Mucosa of stomach (tissue), 1 donor: Measurements from ENCODE around the gene TECPR2.

ENCODE experiments used
- H3K27me3 ChIP-seq: one replicate; pipeline ENCODE4 v1.7.0; 2013; ENCODE audit warnings: mild to moderate bottlenecking, low read length; ENCODE audit not compliant: control insufficient read depth, insufficient read depth
- H3K36me3 ChIP-seq: one replicate; pipeline ENCODE4 v1.7.0; 2013; ENCODE audit warnings: low read length; ENCODE audit not compliant: control insufficient read depth, insufficient read depth
- H3K4me1 ChIP-seq: one replicate; pipeline ENCODE4 v1.7.0; 2013; ENCODE audit warnings: mild to moderate bottlenecking, low read length; ENCODE audit not compliant: control insufficient read depth, insufficient read depth
- H3K4me3 ChIP-seq: one replicate; pipeline ENCODE4 v1.7.0; 2013; ENCODE audit warnings: low read length
- H3K9ac ChIP-seq: one replicate; pipeline ENCODE4 v1.7.0; 2013; ENCODE audit warnings: mild to moderate bottlenecking, low read length, moderate library complexity
- H3K9me3 ChIP-seq: one replicate; pipeline ENCODE4 v1.7.0; 2013; ENCODE audit warnings: mild to moderate bottlenecking, low read length, moderate library complexity; ENCODE audit not compliant: control insufficient read depth
- donor health status: Pancreatic carcinoma.

The TECPR2 gene

GRCh38 chr14:102419276-102419675 lies 56.5 kb downstream of the TECPR2 start:
- Histone ChIP-seq H3K36me3 (no peaks in the 10 kb centered on the region), H3K4me3 (no peak overlapping the region), H3K9ac (no peak overlapping the region), H3K27me3 (no peaks in the 10 kb centered on the region), H3K4me1 (no peaks in the 10 kb centered on the region), H3K9me3 (no peaks in the 10 kb centered on the region)

DNA sequence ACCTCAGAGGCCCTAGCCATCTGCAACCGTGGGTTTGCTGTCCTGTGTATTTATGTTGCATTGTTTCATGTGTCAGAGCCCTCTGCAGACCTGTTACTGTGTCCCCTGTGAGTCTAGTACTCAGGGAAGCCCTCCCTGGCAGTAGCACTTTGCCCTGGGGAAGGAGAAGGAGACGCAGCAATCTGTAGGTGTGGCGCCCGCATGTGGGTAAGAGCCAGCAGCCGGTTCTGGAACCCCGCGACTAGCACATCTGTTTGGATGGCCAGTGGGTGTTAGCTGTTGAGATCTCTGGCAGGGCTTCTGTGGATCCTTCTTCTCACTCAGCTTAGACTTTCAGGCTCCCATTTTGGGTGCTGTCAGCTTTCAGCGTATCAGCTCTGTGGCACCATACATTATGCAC lies 57.0 kb downstream of the TECPR2 start:
- H3K4me1 ChIP-seq: no peaks in the 10 kb centered on the region
- no peaks in the 10 kb centered on the region for H3K36me3 ChIP-seq
- H3K4me3 ChIP-seq: no peak overlapping the region
- no peak overlapping the region for H3K9ac ChIP-seq
- H3K9me3 ChIP-seq: no peaks in the 10 kb centered on the region
- H3K27me3 ChIP-seq: no peaks in the 10 kb centered on the region

- H3K27me3 ChIP-seq: no peaks in the 10 kb centered on the region
- H3K9ac ChIP-seq: no peak overlapping the region
- H3K9me3 ChIP-seq: no peaks in the 10 kb centered on the region
- H3K4me3 ChIP-seq: no peak overlapping the region
- H3K36me3 ChIP-seq: no peaks in the 10 kb centered on the region
- H3K4me1 ChIP-seq: no peaks in the 10 kb centered on the region
Measured at GRCh38 chr14:102421411-102422057, 58.8 kb downstream of the TECPR2 start.

DNA sequence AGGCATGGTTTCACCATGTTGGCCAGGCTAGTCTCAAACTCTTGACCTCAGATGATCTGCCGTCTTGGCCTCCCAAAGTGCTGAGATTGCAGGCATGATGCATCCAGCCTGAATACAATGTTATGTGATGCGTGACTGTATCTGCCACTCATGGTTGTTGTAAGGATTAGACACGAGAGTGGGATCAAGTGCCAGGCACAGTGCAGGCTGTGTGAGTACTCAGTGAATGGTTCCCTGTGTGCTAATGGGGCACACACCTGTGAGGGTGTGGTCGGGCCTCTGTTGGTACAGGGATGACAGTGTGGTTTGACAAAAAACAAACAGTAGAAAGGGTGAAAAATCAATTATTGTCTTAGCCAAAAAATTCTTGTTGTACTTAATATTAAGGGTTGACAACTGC lies 61.8 kb downstream of the TECPR2 start:
- Histone ChIP-seq H3K9ac (no peak overlapping the region), H3K4me1 (no peaks in the 10 kb centered on the region), H3K4me3 (no peak overlapping the region), H3K36me3 (no peaks in the 10 kb centered on the region), H3K9me3 (no peaks in the 10 kb centered on the region), H3K27me3 (no peaks in the 10 kb centered on the region)

DNA sequence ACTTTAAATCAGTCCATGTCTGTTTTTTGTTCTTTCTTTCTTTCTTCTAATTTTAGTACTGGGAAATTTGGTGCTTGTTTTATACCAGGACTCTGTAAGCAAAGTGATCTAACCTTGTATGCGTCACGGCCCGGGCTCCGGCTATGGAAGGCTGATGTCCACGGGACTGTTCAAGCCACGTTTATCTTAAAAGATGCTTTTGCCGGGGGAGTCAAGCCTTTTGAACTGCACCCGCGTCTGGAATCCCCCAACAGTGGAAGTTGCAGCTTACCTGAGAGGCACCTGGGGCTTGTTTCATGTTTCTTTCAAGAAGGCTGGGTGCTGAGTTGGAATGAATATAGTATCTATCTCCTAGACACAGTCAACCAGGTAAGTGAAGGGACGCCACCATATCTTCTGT lies 62.2 kb downstream of the TECPR2 start:
- no peak overlapping the region for H3K9ac ChIP-seq
- H3K27me3 ChIP-seq: no peaks in the 10 kb centered on the region
- H3K4me3 ChIP-seq: no peak overlapping the region
- no peaks in the 10 kb centered on the region for H3K4me1 ChIP-seq
- no peaks in the 10 kb centered on the region for H3K36me3 ChIP-seq
- no peaks in the 10 kb centered on the region for H3K9me3 ChIP-seq

DNA sequence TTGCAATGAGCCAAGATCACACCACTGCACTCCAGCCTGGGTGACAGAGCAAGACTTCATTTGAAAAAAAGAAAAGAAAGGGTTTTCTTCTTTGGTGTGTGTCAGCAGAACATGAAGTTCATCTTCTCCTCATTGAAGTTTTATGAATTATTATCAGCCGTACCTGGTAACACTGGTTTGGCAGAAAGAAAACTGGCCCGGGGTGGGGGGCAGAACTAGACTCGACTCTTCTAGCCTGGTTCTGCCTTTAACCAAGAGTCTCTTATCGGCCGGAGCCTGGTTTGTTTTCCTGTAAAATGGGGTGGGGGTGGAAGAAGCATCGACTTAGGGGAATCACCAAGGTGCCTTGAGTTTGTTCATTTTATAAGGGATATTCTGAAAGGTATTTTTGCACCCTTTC lies 64.1 kb downstream of the TECPR2 start:
- H3K9me3 ChIP-seq: no peaks in the 10 kb centered on the region
- H3K36me3 ChIP-seq: no peaks in the 10 kb centered on the region

GRCh38 chr14:102427642-102428041 lies 64.9 kb downstream of the TECPR2 start:
- no peak overlapping the region for H3K9ac ChIP-seq
- H3K4me3 ChIP-seq: no peak overlapping the region
- H3K27me3 ChIP-seq: no peaks in the 10 kb centered on the region
- H3K9me3 ChIP-seq: no peaks in the 10 kb centered on the region
- no peaks in the 10 kb centered on the region for H3K4me1 ChIP-seq
- H3K36me3 ChIP-seq: no peaks in the 10 kb centered on the region

More for the DNA sequence above, 64.1 kb downstream of the TECPR2 start:
- Histone ChIP-seq H3K4me1 (no peaks in the 10 kb centered on the region), H3K27me3 (no peaks in the 10 kb centered on the region), H3K4me3 (no peak overlapping the region), H3K9ac (no peak overlapping the region)

- H3K4me1 ChIP-seq: no peaks in the 10 kb centered on the region
- no peak overlapping the region for H3K4me3 ChIP-seq
- H3K9ac ChIP-seq: no peak overlapping the region
- no peaks in the 10 kb centered on the region for H3K9me3 ChIP-seq
- H3K27me3 ChIP-seq: no peaks in the 10 kb centered on the region
- H3K36me3 ChIP-seq: no peaks in the 10 kb centered on the region
Measured at GRCh38 chr14:102430212-102430908, 67.6 kb downstream of the TECPR2 start.

DNA sequence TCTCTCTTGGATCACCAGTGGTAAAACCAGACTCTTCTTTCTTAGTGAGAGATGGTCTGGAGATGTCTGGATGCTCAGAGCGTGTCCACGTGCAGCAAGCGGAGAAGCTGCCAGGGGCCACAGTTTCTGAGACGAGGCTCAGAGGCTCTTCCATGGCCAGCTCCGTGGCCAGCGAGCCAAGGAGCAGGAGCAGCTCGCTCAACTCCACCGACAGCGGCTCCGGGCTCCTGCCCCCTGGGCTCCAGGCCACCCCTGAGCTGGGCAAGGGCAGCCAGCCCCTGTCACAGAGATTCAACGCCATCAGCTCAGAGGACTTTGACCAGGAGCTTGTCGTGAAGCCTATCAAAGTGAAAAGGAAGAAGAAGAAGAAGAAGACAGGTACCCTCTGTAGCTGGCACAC lies 69.0 kb downstream of the TECPR2 start:
- Histone ChIP-seq H3K27me3 (no peaks in the 10 kb centered on the region), H3K9me3 (no peaks in the 10 kb centered on the region), H3K36me3 (no peaks in the 10 kb centered on the region), H3K4me3 (no peak overlapping the region), H3K4me1 (no peaks in the 10 kb centered on the region), H3K9ac (no peak overlapping the region)

GRCh38 chr14:102434647-102435175 lies 72.0 kb downstream of the TECPR2 start:
- H3K36me3 ChIP-seq: no peaks in the 10 kb centered on the region
- no peaks in the 10 kb centered on the region for H3K9me3 ChIP-seq
- peaks cover 5% of the 10 kb centered on the region for H3K4me1 ChIP-seq
- no peak overlapping the region for H3K9ac ChIP-seq
- H3K4me3 ChIP-seq: no peak overlapping the region
- H3K27me3 ChIP-seq: no peaks in the 10 kb centered on the region

DNA sequence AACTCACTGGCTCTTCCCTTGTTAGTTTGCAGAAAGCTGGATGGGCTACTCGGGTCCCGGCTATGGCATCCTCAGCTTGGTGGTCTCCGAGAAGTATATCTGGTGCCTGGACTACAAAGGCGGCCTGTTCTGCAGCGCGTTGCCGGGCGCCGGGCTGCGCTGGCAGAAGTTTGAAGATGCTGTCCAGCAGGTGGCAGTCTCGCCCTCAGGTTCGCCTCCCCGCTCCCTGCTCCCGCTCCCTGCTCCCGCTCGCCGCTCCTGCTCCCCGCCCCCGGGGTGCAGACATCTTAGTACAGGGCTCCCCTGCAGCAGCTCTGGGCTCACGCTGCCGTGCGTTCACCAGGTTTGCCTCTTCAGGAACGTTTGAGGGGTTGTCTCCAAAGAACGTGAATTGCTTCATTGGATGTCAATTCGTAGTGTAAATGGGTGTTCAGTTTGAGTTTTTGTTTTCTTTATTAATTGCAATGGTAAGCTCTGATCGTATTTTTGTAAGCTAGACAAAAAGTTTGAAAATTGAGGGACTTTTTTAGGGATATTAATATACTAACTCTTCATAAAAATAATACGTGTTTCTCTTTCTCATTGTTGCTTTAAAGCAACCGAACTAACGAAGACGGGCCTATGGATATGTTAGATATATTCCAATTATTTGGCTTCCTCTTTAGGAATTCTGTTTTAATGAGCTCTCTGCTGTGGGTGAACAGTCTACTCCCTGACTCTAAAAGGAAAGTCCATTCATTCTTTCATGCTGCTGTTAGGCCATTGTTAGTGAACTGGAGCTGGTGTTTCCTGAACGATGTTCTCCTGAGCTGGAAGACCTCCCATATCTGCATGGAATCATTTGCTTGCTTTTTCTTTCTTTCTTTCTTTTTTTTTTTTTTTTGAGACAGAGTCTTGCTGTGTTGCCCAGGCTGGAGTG lies 75.5 kb downstream of the TECPR2 start:
- Histone ChIP-seq H3K4me3 (no peak overlapping the region), H3K36me3 (peaks cover 5% of the 10 kb centered on the region), H3K9me3 (no peaks in the 10 kb centered on the region), H3K27me3 (no peaks in the 10 kb centered on the region), H3K9ac (no peak overlapping the region), H3K4me1 (peaks cover 5% of the 10 kb centered on the region)

DNA sequence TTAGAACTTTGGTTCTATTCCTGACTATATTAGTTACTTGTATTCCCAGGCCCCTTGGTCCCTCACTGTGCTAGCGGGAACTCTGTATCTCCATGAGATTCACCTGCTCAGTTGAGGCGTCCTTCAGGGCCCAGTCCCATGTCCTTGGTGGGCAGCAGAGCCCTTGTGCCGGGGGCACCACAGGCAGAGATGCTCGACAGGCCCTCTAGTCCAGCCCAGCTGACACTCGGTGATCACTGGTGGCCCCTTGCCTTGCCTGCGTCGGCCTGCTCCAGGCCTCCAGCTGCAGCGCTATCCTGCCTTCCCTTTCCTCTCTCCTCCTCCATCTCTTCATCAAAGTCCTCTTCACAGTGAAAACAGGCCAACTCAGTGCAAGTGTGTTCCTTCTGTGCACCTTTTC lies 76.8 kb downstream of the TECPR2 start:
- Histone ChIP-seq H3K4me1 (peaks cover 5% of the 10 kb centered on the region), H3K4me3 (no peak overlapping the region), H3K27me3 (no peaks in the 10 kb centered on the region), H3K9me3 (no peaks in the 10 kb centered on the region), H3K9ac (no peak overlapping the region), H3K36me3 (peaks cover 10% of the 10 kb centered on the region)
